ENCODE data around the gene TMC4. TPM values are rescaled to one million over a fixed set of nuclear protein-coding genes. Genes with fewer than 3 reads are reported as not detected.
"Not testable (repeated sequence)": the region's sequence is repeated elsewhere in the genome, so short reads cannot be mapped to it uniquely, and the experiment has no call there.

TMC4 gene
- total and polyA plus RNA-seq, 2 donors: 2.1 to 15.4 TPM

DNA sequence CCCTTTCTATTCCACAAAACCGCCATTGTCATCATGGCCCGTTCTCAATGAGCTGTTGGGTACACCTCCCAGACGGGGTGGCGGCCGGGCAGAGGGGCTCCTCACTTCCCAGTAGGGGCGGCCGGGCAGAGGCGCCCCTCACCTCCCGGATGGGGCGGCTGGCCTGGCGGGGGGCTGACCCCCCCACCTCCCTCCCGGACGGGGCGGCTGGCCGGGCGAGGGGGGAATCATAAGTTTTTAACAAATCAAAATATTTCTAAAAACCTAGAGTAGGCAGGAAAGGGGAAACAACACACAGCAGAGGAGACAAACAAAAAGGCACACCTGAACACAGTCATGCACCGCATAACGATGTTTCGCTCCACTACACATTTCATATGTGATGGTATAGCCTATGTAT is 41.8 kb upstream of the TMC4 start:
- not testable (repeated sequence) for H3K4me3 ChIP-seq (ENCODE audit: low read length in 2 of 2); H3K4me1 ChIP-seq (ENCODE audit: control insufficient read depth in 2 of 2, insufficient read depth in 2 of 2, low read length in 2 of 2); DNase-seq (ENCODE audit: low read depth in 6 of 9, low spot score in 9 of 9); H3K27ac ChIP-seq (ENCODE audit: low read depth in 1 of 2, low read length in 1 of 2); H3K27me3 ChIP-seq (ENCODE audit: control insufficient read depth in 2 of 2, insufficient read depth in 1 of 2, low read length in 1 of 2); H3K9me3 ChIP-seq (ENCODE audit: control insufficient read depth in 2 of 2, insufficient read depth in 1 of 2, low read length in 1 of 2); H3K36me3 ChIP-seq (ENCODE audit: control insufficient read depth in 2 of 2, insufficient read depth in 2 of 2, low read length in 1 of 2)
- 94% methylated on average over 15 of the region's 19 CpGs for WGBS

DNA sequence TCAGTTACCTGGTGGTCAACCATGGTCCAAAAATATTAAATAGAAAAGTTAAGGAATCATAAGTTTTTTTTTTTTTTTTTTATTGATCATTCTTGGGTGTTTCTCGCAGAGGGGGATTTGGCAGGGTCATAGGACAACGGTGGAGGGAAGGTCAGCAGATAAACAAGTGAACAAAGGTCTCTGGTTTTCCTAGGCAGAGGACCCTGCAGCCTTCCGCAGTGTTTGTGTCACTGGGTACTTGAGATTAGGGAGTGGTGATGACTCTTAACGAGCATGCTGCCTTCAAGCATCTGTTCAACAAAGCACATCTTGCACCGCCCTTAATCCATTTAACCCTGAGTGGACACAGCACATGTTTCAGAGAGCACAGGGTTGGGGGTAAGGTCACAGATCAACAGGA is 41.3 kb upstream of the TMC4 start:
- not testable (repeated sequence) for H3K4me3 ChIP-seq (ENCODE audit: low read length in 2 of 2); H3K9me3 ChIP-seq (ENCODE audit: control insufficient read depth in 2 of 2, insufficient read depth in 1 of 2, low read length in 1 of 2); DNase-seq (ENCODE audit: low read depth in 6 of 9, low spot score in 9 of 9); H3K27me3 ChIP-seq (ENCODE audit: control insufficient read depth in 2 of 2, insufficient read depth in 1 of 2, low read length in 1 of 2); H3K27ac ChIP-seq (ENCODE audit: low read depth in 1 of 2, low read length in 1 of 2); H3K36me3 ChIP-seq (ENCODE audit: control insufficient read depth in 2 of 2, insufficient read depth in 2 of 2, low read length in 1 of 2)
- 94% methylated on average over 4 of the region's 5 CpGs for WGBS
- peaks cover 1 to 14% of the 10 kb centered on the region in 2 donors for H3K4me1 ChIP-seq (ENCODE audit: control insufficient read depth in 2 of 2, insufficient read depth in 2 of 2, low read length in 2 of 2)

DNA sequence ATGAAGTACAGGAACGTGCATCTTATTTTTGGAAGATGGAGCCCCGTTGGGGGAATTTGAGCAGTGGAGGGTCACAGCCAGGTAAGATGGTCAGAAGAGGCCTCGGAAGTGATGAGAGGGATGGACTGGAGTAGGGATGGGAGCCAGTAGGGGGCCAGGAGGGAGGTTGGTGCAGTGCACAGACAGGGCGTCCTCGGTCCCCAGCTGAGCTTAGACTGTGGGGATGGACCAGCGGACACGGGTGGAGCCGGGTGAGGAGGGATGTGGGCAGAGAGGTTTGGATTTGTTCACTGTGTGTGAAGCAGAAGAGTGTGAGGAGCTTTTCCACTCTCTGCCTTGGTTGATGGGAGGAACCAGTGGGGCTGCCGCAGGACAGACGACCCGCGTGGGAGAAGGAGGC is 38.3 kb upstream of the TMC4 start:
- H3K9me3 ChIP-seq (ENCODE audit: control insufficient read depth in 2 of 2, insufficient read depth in 1 of 2, low read length in 1 of 2): peaks cover 0 to 5% of the 10 kb centered on the region in 2 donors
- H3K4me3 ChIP-seq (ENCODE audit: low read length in 2 of 2): no peak overlapping the region
- peaks cover 15 to 34% of the 10 kb centered on the region in 2 donors for H3K4me1 ChIP-seq (ENCODE audit: control insufficient read depth in 2 of 2, insufficient read depth in 2 of 2, low read length in 2 of 2)
- H3K27me3 ChIP-seq (ENCODE audit: control insufficient read depth in 2 of 2, insufficient read depth in 1 of 2, low read length in 1 of 2): no peaks in the 10 kb centered on the region
- DNase-seq (ENCODE audit: low read depth in 6 of 9, low spot score in 9 of 9): no peak
- peaks cover 27 to 28% of the 10 kb centered on the region in 2 donors for H3K36me3 ChIP-seq (ENCODE audit: control insufficient read depth in 2 of 2, insufficient read depth in 2 of 2, low read length in 1 of 2)
- 88% methylated on average over 12 of the region's 12 CpGs for WGBS
- H3K27ac ChIP-seq (ENCODE audit: low read depth in 1 of 2, low read length in 1 of 2): no peak overlapping the region

DNA sequence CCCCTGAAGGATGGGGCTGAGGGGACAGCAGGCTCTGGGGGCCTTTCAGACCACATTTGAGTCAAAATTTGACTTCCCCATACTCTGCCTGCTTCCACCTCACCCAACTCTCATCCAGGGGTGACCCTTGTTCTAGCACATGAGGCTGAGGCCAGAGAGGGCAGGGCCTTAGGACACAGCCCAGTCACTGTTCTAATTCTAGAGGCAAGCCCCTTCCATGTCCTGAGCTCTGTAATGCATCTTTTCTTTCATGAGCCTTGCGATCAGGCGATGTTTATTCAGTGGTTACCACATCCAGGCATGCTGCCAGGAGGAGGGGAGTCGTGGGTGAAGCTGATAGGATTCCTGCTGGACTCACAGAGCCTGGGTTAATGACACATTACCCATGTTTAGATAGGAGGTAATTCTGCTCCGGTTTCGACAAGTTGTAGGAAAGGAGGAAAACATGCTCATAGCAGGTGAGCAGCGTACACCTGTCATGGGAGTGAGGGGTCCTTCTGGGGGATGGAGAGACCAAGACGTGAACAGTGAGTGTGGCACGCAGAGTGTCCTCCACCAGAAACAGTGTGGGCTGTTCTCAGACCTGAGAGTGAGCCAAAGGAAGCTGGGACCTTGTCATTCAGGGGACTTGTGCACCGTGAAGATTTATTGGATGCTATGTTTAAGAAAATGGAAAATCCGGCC is 37.0 kb upstream of the TMC4 start:
- Histone ChIP-seq H3K27ac (ENCODE audit: low read depth in 1 of 2, low read length in 1 of 2) (peak overlapping the region in 1 of 2 donors; percentile 46), H3K27me3 (ENCODE audit: control insufficient read depth in 2 of 2, insufficient read depth in 1 of 2, low read length in 1 of 2) (no peaks in the 10 kb centered on the region), H3K9me3 (ENCODE audit: control insufficient read depth in 2 of 2, insufficient read depth in 1 of 2, low read length in 1 of 2) (peaks cover 0 to 5% of the 10 kb centered on the region in 2 donors), H3K4me3 (ENCODE audit: low read length in 2 of 2) (no peak overlapping the region), H3K4me1 (ENCODE audit: control insufficient read depth in 2 of 2, insufficient read depth in 2 of 2, low read length in 2 of 2) (peaks cover 15 to 34% of the 10 kb centered on the region in 2 donors), H3K36me3 (ENCODE audit: control insufficient read depth in 2 of 2, insufficient read depth in 2 of 2, low read length in 1 of 2) (peaks cover 40 to 41% of the 10 kb centered on the region in 2 donors)
- WGBS: 29% methylated on average over 10 of the region's 10 CpGs
- peak in 1 of 9 donors; percentile 37 for DNase-seq (ENCODE audit: low read depth in 6 of 9, low spot score in 9 of 9)

DNA sequence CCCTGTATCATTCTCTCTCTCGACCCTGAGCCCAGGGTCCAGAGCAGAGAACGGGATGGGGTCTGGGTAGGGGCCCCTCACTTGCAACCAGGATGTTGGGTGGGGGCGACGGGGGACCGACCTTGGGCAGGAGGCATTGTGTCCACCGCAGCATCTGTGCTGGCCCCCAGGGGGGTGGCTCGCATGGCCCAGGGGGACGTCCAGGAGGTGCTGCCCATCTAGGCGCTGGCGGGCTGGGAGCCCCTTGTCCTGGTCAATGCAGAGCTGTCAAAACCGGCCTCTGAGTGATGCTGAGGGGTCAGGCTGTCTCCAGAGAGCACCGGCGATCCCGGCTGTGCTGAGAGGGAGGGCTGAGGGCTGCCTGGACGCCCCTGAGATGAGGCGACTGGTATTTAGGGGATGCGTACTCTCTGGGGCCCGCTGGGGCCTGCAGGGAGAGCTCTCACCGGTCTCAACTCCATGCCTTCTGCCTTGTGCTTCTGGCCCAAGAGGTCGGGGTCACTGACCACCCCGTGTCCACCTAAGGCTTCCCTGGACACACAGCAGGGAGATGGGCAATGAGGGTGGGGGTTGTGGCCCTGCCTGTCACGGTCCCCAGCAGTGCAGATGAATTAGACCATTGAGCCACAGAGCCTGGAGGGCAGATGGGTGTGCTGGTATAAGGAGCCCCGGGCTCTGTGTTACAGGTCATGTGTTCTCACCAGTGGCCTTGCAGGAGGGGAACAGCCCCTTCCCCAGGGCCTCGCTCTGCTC is 36.3 kb upstream of the TMC4 start:
- 83% methylated on average over 24 of the region's 24 CpGs for WGBS
- peak overlapping the region in 1 of 2 donors; percentile 46 for H3K27ac ChIP-seq (ENCODE audit: low read depth in 1 of 2, low read length in 1 of 2)
- peaks cover 44 to 47% of the 10 kb centered on the region in 2 donors for H3K36me3 ChIP-seq (ENCODE audit: control insufficient read depth in 2 of 2, insufficient read depth in 2 of 2, low read length in 1 of 2)
- peaks cover 0 to 5% of the 10 kb centered on the region in 2 donors for H3K9me3 ChIP-seq (ENCODE audit: control insufficient read depth in 2 of 2, insufficient read depth in 1 of 2, low read length in 1 of 2)
- H3K4me1 ChIP-seq (ENCODE audit: control insufficient read depth in 2 of 2, insufficient read depth in 2 of 2, low read length in 2 of 2): peaks cover 15 to 37% of the 10 kb centered on the region in 2 donors
- no peak overlapping the region for H3K4me3 ChIP-seq (ENCODE audit: low read length in 2 of 2)
- H3K27me3 ChIP-seq (ENCODE audit: control insufficient read depth in 2 of 2, insufficient read depth in 1 of 2, low read length in 1 of 2): no peaks in the 10 kb centered on the region
- DNase-seq (ENCODE audit: low read depth in 6 of 9, low spot score in 9 of 9): no peak

DNA sequence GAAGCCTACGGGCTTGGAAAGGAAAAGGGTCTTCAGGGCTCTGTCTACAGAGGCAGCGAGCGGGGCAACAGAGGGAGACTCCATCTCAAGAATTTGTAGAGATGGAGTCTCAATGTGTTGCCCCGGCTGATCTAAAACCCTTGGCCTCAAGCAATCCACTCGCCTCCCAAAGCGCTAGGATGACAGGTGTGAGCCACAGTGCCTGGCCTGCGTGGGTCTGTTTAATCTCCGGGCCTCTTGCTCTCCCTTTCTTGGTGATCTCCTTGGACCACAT is 35.8 kb upstream of the TMC4 start:
- H3K4me1 ChIP-seq (ENCODE audit: control insufficient read depth in 2 of 2, insufficient read depth in 2 of 2, low read length in 2 of 2): peaks cover 17 to 39% of the 10 kb centered on the region in 2 donors
- H3K27ac ChIP-seq (ENCODE audit: low read depth in 1 of 2, low read length in 1 of 2): peak overlapping the region in 1 of 2 donors; percentile 46
- peaks cover 0 to 5% of the 10 kb centered on the region in 2 donors for H3K9me3 ChIP-seq (ENCODE audit: control insufficient read depth in 2 of 2, insufficient read depth in 1 of 2, low read length in 1 of 2)
- no peaks in the 10 kb centered on the region for H3K27me3 ChIP-seq (ENCODE audit: control insufficient read depth in 2 of 2, insufficient read depth in 1 of 2, low read length in 1 of 2)
- WGBS: 91% methylated on average over 8 of the region's 8 CpGs
- no peak for DNase-seq (ENCODE audit: low read depth in 6 of 9, low spot score in 9 of 9)
- no peak overlapping the region for H3K4me3 ChIP-seq (ENCODE audit: low read length in 2 of 2)
- peaks cover 48 to 52% of the 10 kb centered on the region in 2 donors for H3K36me3 ChIP-seq (ENCODE audit: control insufficient read depth in 2 of 2, insufficient read depth in 2 of 2, low read length in 1 of 2)

DNA sequence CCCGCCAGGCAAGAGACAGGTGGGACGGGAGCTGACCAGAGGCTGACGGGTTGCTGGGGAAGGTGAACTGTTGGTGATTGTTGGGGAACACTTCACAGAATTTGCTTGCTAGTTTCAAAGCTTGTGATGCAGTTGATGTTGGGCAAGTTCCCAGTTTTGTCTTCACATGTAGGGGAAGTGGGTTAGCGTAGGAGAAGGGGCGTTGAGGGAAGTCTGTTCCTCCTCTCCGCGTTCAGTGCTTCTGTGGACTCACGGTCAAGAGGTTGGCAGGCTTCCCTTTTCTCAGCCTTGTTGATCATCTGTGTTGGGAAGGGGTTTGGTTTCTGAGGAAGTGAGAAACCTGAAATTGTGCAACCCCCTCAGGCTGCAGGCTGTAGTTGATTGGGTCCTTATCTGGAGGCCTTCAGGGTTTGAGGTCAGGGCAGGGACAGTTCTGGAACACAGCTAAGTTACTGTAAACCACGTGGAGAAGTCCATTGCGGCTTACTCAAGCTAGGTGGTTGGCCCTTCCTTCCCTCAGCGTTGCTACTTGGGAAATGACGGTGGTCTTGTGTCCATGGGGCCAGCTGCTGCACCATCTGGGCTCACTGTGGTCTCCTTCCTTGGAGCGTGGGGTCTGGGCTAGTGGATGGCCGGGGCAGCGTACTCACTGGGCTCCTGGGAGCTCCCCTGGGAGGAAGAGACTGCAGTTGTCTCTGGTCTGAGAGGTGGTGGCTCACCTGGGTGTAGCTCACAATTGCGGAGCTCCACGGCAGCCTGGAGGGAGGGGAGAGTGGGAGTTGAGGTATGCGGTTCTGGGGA is 35.2 kb upstream of the TMC4 start:
- H3K36me3 ChIP-seq (ENCODE audit: control insufficient read depth in 2 of 2, insufficient read depth in 2 of 2, low read length in 1 of 2): peaks cover 53 to 57% of the 10 kb centered on the region in 2 donors
- peak in 1 of 9 donors; percentile 56 for DNase-seq (ENCODE audit: low read depth in 6 of 9, low spot score in 9 of 9)
- H3K27me3 ChIP-seq (ENCODE audit: control insufficient read depth in 2 of 2, insufficient read depth in 1 of 2, low read length in 1 of 2): no peaks in the 10 kb centered on the region
- WGBS: 26% methylated on average over 18 of the region's 18 CpGs
- H3K27ac ChIP-seq (ENCODE audit: low read depth in 1 of 2, low read length in 1 of 2): peak overlapping the region; percentile 37 to 61
- H3K4me1 ChIP-seq (ENCODE audit: control insufficient read depth in 2 of 2, insufficient read depth in 2 of 2, low read length in 2 of 2): peaks cover 19 to 43% of the 10 kb centered on the region in 2 donors
- peaks cover 0 to 5% of the 10 kb centered on the region in 2 donors for H3K9me3 ChIP-seq (ENCODE audit: control insufficient read depth in 2 of 2, insufficient read depth in 1 of 2, low read length in 1 of 2)
- no peak overlapping the region for H3K4me3 ChIP-seq (ENCODE audit: low read length in 2 of 2)

DNA sequence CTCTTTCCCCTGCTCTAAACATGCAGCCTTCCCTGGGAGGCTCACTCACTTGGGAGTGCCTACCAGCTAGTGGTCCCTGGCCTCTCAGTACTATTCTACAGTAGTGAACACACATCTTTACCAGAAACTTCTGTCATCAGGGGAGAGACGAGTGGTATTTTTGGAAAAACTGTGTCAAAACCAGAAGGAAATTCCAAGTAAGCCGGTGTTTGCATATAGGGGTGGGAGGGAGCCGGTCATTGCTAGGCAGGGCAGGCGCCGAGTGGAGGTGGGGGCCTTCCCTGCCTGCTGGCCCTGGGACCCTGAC is 34.7 kb upstream of the TMC4 start:
- Histone ChIP-seq H3K4me1 (ENCODE audit: control insufficient read depth in 2 of 2, insufficient read depth in 2 of 2, low read length in 2 of 2) (peaks cover 19 to 48% of the 10 kb centered on the region in 2 donors), H3K27me3 (ENCODE audit: control insufficient read depth in 2 of 2, insufficient read depth in 1 of 2, low read length in 1 of 2) (no peaks in the 10 kb centered on the region), H3K36me3 (ENCODE audit: control insufficient read depth in 2 of 2, insufficient read depth in 2 of 2, low read length in 1 of 2) (peaks cover 59 to 63% of the 10 kb centered on the region in 2 donors), H3K27ac (ENCODE audit: low read depth in 1 of 2, low read length in 1 of 2) (peak overlapping the region; percentile 32 to 37), H3K9me3 (ENCODE audit: control insufficient read depth in 2 of 2, insufficient read depth in 1 of 2, low read length in 1 of 2) (peaks cover 0 to 5% of the 10 kb centered on the region in 2 donors), H3K4me3 (ENCODE audit: low read length in 2 of 2) (no peak overlapping the region)
- 24% methylated on average over 5 of the region's 5 CpGs for WGBS
- DNase-seq (ENCODE audit: low read depth in 6 of 9, low spot score in 9 of 9): no peak

DNA sequence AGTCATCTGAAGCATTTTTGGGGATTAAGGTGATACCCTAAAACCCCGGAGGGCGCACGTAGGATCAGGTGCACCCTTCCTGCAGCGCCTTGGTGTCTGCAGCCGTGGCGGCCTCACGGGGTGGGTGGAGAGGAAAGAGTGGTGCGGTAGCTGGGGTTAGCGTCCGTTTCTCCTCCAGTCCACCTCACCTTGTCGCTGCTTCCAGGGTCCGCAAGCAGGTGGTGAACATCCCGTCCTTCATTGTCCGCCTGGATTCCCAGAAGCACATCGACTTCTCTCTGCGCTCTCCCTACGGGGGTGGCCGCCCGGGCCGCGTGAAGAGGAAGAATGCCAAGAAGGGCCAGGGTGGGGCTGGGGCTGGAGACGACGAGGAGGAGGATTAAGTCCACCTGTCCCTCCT is 34.2 kb upstream of the TMC4 start:
- not testable (repeated sequence) for H3K27me3 ChIP-seq (ENCODE audit: control insufficient read depth in 2 of 2, insufficient read depth in 1 of 2, low read length in 1 of 2); DNase-seq (ENCODE audit: low read depth in 6 of 9, low spot score in 9 of 9); H3K4me3 ChIP-seq (ENCODE audit: low read length in 2 of 2); H3K9me3 ChIP-seq (ENCODE audit: control insufficient read depth in 2 of 2, insufficient read depth in 1 of 2, low read length in 1 of 2)
- Histone ChIP-seq H3K4me1 (ENCODE audit: control insufficient read depth in 2 of 2, insufficient read depth in 2 of 2, low read length in 2 of 2) (peaks cover 22 to 53% of the 10 kb centered on the region in 2 donors), H3K27ac (ENCODE audit: low read depth in 1 of 2, low read length in 1 of 2) (peak overlapping the region in 1 of 2 donors; percentile 33), H3K36me3 (ENCODE audit: control insufficient read depth in 2 of 2, insufficient read depth in 2 of 2, low read length in 1 of 2) (peaks cover 63 to 67% of the 10 kb centered on the region in 2 donors)
- 87% methylated on average over 23 of the region's 23 CpGs for WGBS

All from thymus (tissue), 11 donors.